A172 (cell line): Measurements from ENCODE around the gene VNN1. TPM values are rescaled to one million over a fixed set of nuclear protein-coding genes. Genes with fewer than 3 reads are reported as not detected.

Experiments
- DNase-seq: peaks from one replicate; pipeline ENCODE4 v3.0.0-alpha.2; 2015; ENCODE audit warnings: low spot score
- total RNA-seq: library from RNA; depleted of rRNA; stranded (reverse); fragments of >200 nt; shearing (Covaris generic); gene quantifications from 2 replicates; pipeline ENCODE4 v1.2.3, GENCODE V29; 2014; rRNA removed

VNN1 gene
- 0.31 and 0.71 TPM in 2 replicates for total RNA-seq

DNA sequence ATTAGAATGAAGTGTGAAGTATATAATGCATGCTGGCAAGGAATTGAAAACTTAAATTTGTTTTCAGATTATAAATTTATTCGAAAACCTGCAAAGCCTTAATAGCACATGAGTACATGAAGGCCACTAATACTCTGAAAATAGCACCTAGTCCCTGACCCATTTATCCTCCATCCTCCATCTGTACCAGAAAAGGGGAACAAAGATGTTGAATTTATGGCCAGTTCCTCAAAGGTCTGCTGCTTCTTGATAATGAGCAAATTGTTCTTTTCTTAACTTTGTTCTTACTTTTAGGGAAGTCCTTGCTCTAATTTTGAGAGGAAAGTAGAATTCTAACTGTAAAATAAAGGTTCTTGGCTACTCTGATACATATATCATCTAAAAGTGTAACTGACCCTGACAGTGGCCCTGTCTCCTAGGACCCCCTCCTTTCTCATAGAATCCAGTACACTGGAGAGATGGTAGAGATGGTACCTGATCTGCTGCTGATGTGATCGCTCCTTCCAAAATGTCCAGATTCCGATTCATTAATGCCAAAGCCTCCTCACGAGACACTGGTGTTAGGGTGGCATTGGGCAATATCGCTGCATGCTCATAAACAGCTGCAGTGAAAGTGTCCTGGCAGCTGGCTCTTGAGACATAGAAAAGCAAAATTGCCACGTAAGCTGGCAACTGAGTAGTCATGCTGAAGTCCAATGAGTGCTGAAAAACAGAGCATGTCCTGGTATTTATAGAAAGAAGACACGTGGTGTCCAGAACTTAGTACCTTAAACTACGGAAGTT lies at the start of gene VNN1:
Gene VNN1 (minus strand): TSS at position 704 of the 783 bp plus-strand sequence. CDS start 20 bp downstream, at position 684.
- DNase-seq = no peak

DNA sequence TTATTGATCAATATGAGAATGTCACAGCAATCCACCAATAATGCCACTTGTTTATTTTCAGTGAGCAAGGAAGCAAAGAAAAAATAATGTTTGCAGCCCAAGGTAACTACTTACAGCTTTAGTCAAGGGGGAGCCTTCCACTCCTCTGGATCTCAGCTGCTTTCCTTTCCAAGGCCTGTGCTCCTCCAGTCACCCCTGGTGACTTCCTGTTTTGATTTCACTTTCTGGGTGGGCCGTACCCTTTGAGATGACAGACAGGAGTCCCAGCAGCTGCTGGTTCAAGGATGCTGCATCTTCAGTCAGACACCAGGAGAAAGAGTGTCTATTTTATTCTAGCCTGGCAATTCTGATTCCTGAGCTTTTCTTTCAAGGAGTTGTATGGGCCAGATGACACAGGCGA lies 49.4 kb upstream of the VNN1 start:
- peak; percentile 3 for DNase-seq

- DNase-seq = no peak
These were observed 46.4 kb upstream of the VNN1 start for GRCh38 chr6:132760256-132760655.

GRCh38 chr6:132758689-132759088 lies 44.8 kb upstream of the VNN1 start:
- no peak for DNase-seq

GRCh38 chr6:132752255-132752654 lies 38.4 kb upstream of the VNN1 start:
- DNase-seq = no peak

DNA sequence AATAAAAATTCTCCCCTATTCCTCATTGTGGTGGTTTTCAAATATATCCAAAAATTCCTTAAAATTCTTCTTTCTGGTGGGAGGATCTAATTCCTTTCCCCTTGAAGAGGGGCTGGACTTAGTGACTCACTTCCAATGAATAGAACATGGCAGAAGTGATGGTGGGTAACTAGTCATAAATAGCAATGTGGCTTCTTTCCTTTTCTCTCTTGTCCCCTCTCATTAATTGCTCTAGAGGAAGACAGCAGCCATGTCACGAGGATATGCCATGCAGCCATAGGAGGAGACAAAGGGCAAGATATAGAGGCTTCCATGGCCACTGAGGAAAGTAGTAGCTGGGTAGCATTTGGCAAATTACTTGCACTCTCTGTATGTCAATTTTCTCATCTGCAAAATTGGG lies 38.0 kb upstream of the VNN1 start:
- DNase-seq = no peak

GRCh38 chr6:132751306-132751705 lies 37.5 kb upstream of the VNN1 start:
- no peak for DNase-seq

GRCh38 chr6:132750455-132751248 lies 36.8 kb upstream of the VNN1 start:
- no peak for DNase-seq

GRCh38 chr6:132749111-132749510 lies 35.3 kb upstream of the VNN1 start:
- no peak for DNase-seq

GRCh38 chr6:132748446-132748845 lies 34.6 kb upstream of the VNN1 start:
- DNase-seq = no peak

- DNase-seq = no peak
These were observed 32.2 kb upstream of the VNN1 start for GRCh38 chr6:132746048-132746447.

DNA sequence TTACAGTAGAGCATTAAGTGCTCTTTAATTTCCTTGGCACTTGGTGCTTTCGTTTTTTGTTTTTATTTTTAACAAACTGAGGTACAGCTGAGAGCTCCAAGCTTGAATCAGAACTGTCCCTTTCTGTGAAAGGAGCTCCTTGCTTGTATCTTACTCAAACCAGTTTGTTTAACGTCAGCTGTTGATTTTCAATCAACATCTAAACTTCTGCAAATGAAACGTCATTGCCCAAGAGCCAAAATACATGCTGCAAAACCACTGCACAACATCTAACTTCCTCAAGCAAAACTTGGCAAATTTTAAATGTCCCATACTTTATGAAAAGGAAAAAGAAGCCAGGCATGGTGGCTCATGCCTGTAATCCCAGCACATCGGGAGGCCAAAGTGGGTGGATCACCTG lies 28.6 kb upstream of the VNN1 start:
- DNase-seq = no peak

- DNase-seq = no peak
These were observed 27.4 kb upstream of the VNN1 start for GRCh38 chr6:132741281-132741680.

DNA sequence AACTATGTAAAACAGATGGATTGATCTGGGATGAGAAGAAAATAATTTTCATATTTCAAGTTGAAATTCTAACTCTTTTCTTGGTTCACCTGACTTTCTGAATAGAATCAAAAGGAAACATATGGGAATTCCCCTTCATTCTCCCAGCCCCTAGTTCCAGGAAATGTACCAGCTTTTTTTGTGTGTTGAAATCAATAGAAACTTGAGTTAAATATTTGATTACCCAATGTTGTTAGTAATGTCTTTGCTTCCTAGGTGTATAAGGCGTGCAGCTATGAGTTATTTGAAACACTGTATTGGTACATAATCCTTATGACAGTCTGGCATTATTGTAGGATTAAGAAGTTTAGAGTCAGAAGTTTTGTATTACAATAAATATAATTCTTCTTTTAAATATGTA lies 22.4 kb upstream of the VNN1 start:
- no peak for DNase-seq

- DNase-seq = no peak
These were observed 20.9 kb upstream of the VNN1 start for GRCh38 chr6:132734694-132735236.

DNA sequence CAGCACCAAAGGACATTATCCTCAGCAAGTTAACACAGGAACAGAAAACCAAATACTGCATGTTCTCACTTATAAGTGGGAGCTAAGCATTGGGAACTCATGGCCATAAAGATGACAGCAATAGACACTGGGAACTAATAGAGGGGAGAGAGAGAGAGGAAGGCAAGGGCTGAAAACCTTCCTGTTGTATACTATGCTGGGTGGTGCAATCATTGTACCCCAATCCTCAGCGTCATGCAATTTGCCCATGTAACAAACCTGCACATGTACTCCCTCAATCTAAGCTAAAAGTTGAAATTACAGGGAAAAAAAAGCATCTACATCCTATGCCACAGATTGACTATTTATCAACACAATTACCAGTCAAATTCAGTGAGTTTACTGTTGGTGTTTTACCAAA lies 20.0 kb upstream of the VNN1 start:
- DNase-seq = no peak

DNA sequence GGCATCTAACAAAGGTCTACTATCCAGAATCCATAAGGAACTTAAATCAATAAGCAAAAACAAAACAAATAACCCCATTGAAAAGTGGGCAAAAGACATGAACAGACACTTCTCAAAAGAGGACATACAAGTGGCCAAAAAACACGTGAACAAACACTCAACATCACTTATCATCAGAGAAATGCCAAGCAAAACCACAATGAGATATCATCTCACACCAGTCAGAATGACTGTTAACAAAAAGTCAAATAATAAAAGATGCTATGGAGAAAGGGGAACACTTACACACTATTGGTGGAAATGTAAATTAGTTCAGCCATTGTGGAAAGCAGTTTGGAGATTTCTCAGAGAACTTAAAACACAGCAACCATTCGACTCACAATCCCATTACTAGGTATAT lies 19.4 kb upstream of the VNN1 start:
- DNase-seq = no peak

DNA sequence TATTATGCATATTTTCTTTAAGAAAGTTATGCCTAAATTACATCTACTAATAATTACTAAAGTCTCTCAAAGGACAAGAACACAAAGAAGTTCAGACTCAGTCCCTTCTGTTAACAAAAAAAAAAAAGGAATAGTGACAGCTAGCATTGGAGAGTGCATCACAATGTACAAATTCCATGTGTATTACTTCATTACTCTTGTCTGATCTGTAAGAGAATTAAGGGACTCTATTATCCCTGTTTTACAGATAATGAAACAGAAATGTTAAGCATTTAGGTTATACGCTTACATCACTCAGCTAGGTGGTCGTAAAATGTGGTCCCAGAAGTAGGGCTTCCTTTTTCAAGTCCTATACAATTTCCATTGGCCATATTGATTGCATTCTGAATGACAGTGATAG lies 17.2 kb upstream of the VNN1 start:
- no peak for DNase-seq

DNA sequence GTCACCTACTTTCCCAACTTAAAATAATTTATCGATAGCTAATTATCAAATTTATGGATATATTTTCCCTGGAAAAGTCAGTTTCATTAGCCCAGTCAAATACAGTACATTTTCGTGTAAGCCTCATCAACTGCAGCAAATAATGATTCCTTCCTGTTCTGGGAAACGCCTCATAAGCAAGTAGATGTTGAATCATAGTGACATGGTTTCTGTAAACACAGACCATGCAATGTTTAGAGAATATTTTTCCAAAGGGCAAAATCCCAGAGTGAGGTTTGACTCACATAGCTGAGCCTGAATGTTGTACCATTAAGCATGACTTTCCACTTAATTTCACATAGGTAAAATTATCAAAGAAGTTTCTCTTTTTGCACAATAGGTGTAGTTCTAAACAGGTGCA lies 16.7 kb upstream of the VNN1 start:
- DNase-seq = peak; percentile 19

- no peak for DNase-seq
These were observed 14.8 kb upstream of the VNN1 start for GRCh38 chr6:132728616-132729015.

DNA sequence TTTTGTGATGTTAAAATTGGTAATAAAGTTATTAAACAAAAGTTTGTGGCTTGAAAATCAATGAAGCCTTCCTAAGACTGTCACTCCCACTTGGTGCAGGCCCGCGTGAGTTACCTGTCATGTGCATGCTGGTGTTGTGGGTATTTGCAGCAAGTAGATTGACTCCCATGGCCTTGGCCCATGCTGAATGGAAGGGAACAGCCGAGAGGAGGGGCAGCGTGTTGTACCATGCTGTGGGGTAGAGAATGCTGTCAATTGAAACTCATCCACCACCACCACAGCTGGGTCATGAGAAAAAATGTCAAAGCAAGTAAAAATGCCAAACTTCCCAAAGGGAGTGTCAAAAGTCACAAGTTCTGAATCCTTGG lies 12.7 kb upstream of the VNN1 start:
- no peak for DNase-seq

- no peak for DNase-seq
These were observed 12.2 kb upstream of the VNN1 start for GRCh38 chr6:132725947-132726607.
